HCT116 (cell line): ENCODE measurements around the gene ABI3. TPM values are rescaled to one million over a fixed set of nuclear protein-coding genes. Genes with fewer than 3 reads are reported as not detected.

Experiments
- ATAC-seq: fragments of 200-7000 bp; cut with Tn5 transposase; 2 replicates; pipeline ENCODE4 v1.9.1; 2020; ENCODE audit warnings: mild to moderate bottlenecking, moderate library complexity
- BruUV-seq: library from RNA; stranded (reverse); fragments of 400-500 nt; replicated peaks from 2 replicates; lab custom pipeline; 2021; lab: Mats Ljungman, UMichigan
- CTCF ChIA-PET: fragments of 300-600 bp; sonication (Branson Sonifier 250); formaldehyde crosslinking; loops from one replicate; lab custom pipeline; 2021; ENCODE audit warnings: antibody characterized with exemption; lab: Charles Lee
- POLR2A ChIA-PET: fragments of 300-600, 350-600 bp; sonication (Branson Sonifier 250); formaldehyde crosslinking; loops from one replicate; lab custom pipeline; 2021; ENCODE audit warnings: antibody characterized with exemption; lab: Charles Lee
- RAD21 ChIA-PET, 2 experiments: fragments of 300-600 bp; sonication (Branson Sonifier 250); formaldehyde crosslinking; loops; one replicate each; lab custom pipeline; 2023; ENCODE audit warnings: low total read pairs in 2 of 2; ENCODE audit not compliant: uncharacterized antibody in 2 of 2, unreplicated experiment in 2 of 2, low non-redundant PET in 1 of 2; lab: Charles Lee
- DNase-seq: peaks from one replicate; pipeline ENCODE4 v3.0.0-alpha.2; 2010; ENCODE audit warnings: low read depth, low spot score
- H2AFZ ChIP-seq: fragments of 200-600 bp; shearing (Covaris generic), sonication (generic); 2 replicates; pipeline ENCODE4 v1.6.1; 2017; ENCODE audit warnings: low read depth, mixed run types, mixed read lengths, antibody characterized with exemption, low read length; ENCODE audit not compliant: poor library complexity, severe bottlenecking
- H3K27ac ChIP-seq: 2 replicates; pipeline ENCODE4 v1.5.1; 2012; ENCODE audit warnings: low read depth, low read length
- H3K27me3 ChIP-seq: fragments of 200-600 bp; sonication (generic); 2 replicates; pipeline ENCODE4 v1.6.1; 2016; ENCODE audit warnings: mixed run types, low read length, mixed read lengths; ENCODE audit not compliant: insufficient read depth
- H3K36me3 ChIP-seq, 2 experiments: fragments of 200-500 bp in 1 of 2; fragments of 200-600 bp in 1 of 2; sonication (Bioruptor generic) in 1 of 2; sonication (generic) in 1 of 2; 2 replicates each; pipeline versions ENCODE4 v1.5.1 to v1.6.1; 2014 to 2016; ENCODE audit warnings: low read length in 2 of 2, inconsistent platforms in 1 of 2, mixed read lengths in 1 of 2, mixed run types in 1 of 2; ENCODE audit not compliant: insufficient read depth in 2 of 2, control insufficient read depth in 1 of 2
- H3K4me1 ChIP-seq, 2 experiments: fragments of 200-600 bp in 1 of 2; sonication (generic) in 1 of 2; 2 replicates each; pipeline versions ENCODE4 v1.5.1 to v1.6.1; 2012 to 2017; ENCODE audit warnings: low read length in 2 of 2, inconsistent platforms in 1 of 2, mild to moderate bottlenecking in 1 of 2, mixed read lengths in 1 of 2, mixed run types in 1 of 2, moderate library complexity in 1 of 2; ENCODE audit not compliant: insufficient read depth in 2 of 2, control insufficient read depth in 1 of 2
- H3K4me2 ChIP-seq: fragments of 200-600 bp; sonication (generic); 2 replicates; pipeline ENCODE4 v1.6.1; 2017; ENCODE audit warnings: mixed run types, low read length, mixed read lengths
- H3K4me3 ChIP-seq, 2 experiments: fragments of 200-600 bp in 1 of 2; sonication (generic) in 1 of 2; replicated peaks in 1 of 2; 2 replicates each; pipeline ENCODE4 v1.5.1; 2011 to 2016; ENCODE audit warnings: low read length in 2 of 2, control low read depth in 1 of 2, low read depth in 1 of 2, mild to moderate bottlenecking in 1 of 2, mixed read lengths in 1 of 2, mixed run types in 1 of 2
- H3K79me2 ChIP-seq: fragments of 200-600 bp; sonication (generic); 2 replicates; pipeline ENCODE4 v1.6.1; 2017; ENCODE audit warnings: mild to moderate bottlenecking, mixed run types, low read length, moderate library complexity, mixed read lengths; ENCODE audit not compliant: insufficient read depth
- H3K9ac ChIP-seq: fragments of 200-600 bp; sonication (generic); 2 replicates; pipeline ENCODE4 v1.6.1; 2016; ENCODE audit warnings: low read length, mixed read lengths
- H3K9me2 ChIP-seq: fragments of 200-600 bp; sonication (generic), shearing (Covaris generic); 2 replicates; pipeline ENCODE4 v1.6.1; 2017; ENCODE audit warnings: mixed run types, mild to moderate bottlenecking, moderate library complexity; ENCODE audit not compliant: insufficient read depth
- H3K9me3 ChIP-seq, 2 experiments: fragments of 200-500 bp in 1 of 2; fragments of 200-600 bp in 1 of 2; sonication (Bioruptor generic) in 1 of 2; sonication (generic) in 1 of 2; 2 replicates each; pipeline ENCODE4 v1.6.1; 2014 to 2017; ENCODE audit warnings: low read length in 2 of 2, mixed read lengths in 2 of 2, inconsistent platforms in 1 of 2, low read depth in 1 of 2, mild to moderate bottlenecking in 1 of 2, mixed run types in 1 of 2, moderate library complexity in 1 of 2; ENCODE audit not compliant: control insufficient read depth in 1 of 2, insufficient read depth in 1 of 2
- H4K20me1 ChIP-seq: fragments of 200-600 bp; sonication (generic), shearing (Covaris generic); 2 replicates; pipeline ENCODE4 v1.6.1; 2017; ENCODE audit warnings: mixed run types, mild to moderate bottlenecking, moderate library complexity; ENCODE audit not compliant: insufficient read depth
- CBX3 ChIP-seq: IDR thresholded peaks from 2 replicates; pipeline ENCODE4 v1.6.1; 2012; ENCODE audit warnings: low read depth
- CEBPB ChIP-seq: IDR thresholded peaks from 2 replicates; pipeline ENCODE4 v1.6.1; 2012; ENCODE audit warnings: low read depth
- CTCF ChIP-seq, 3 experiments: fragments of 200-600 bp in 1 of 3; sonication (generic) in 1 of 3; IDR thresholded peaks in 2 of 3; conservative IDR thresholded peaks in 1 of 3; 2 replicates each; pipeline ENCODE4 v1.5.1; 2012 to 2017; ENCODE audit warnings: low read depth in 2 of 3, low read length in 2 of 3, antibody characterized with exemption in 1 of 3, borderline replicate concordance in 1 of 3, control low read depth in 1 of 3, mild to moderate bottlenecking in 1 of 3, mixed read lengths in 1 of 3, mixed run types in 1 of 3, moderate library complexity in 1 of 3; ENCODE audit not compliant: insufficient read depth in 1 of 3
- POLR2A ChIP-seq: IDR thresholded peaks from 2 replicates; pipeline ENCODE4 v1.7.0; 2011; ENCODE audit warnings: borderline replicate concordance; ENCODE audit not compliant: insufficient read depth, insufficient read length; ENCODE audit errors: extremely low read depth
- POLR2AphosphoS5 ChIP-seq: IDR thresholded peaks from 2 replicates; pipeline ENCODE4 v1.6.1; 2011; ENCODE audit warnings: mild to moderate bottlenecking, low read depth, low read length, moderate library complexity
- REST ChIP-seq: IDR thresholded peaks from 2 replicates; pipeline ENCODE4 v1.6.1; 2012; ENCODE audit warnings: low read depth
- SIN3A ChIP-seq: IDR thresholded peaks from 2 replicates; pipeline ENCODE4 v1.6.1; 2012; ENCODE audit warnings: low read depth
- YY1 ChIP-seq: IDR thresholded peaks from 2 replicates; pipeline ENCODE4 v1.6.1; 2011; ENCODE audit warnings: low read length, low read depth, moderate library complexity, mild to moderate bottlenecking; ENCODE audit not compliant: insufficient replicate concordance; ENCODE audit errors: extremely low read depth
- ZBTB33 ChIP-seq: IDR thresholded peaks from 2 replicates; pipeline ENCODE4 v1.6.1; 2011; ENCODE audit warnings: mild to moderate bottlenecking, low read length, moderate library complexity; ENCODE audit not compliant: insufficient replicate concordance; ENCODE audit errors: extremely low read depth
- ZFX ChIP-seq: fragments of 450-650 bp; IDR thresholded peaks from 2 replicates; pipeline ENCODE4 v1.6.1; 2017
- intact Hi-C: fragments of 100-400 bp; cut with micrococcal nuclease; formaldehyde crosslinking; loops from 2 replicates; pipeline ENCODE4 v1.10.0; 2022
- total RNA-seq: library from RNA; stranded (reverse); gene quantifications from one replicate; pipeline ENCODE4 v1.2.1, GENCODE V29; 2021; ENCODE audit not compliant: unreplicated experiment

ABI3 gene
- total RNA-seq, 1 experiment from 2014 or later = 0.12 TPM

- no TSS peak for BruUV-seq
- H3K27me3 ChIP-seq = no peaks in the 10 kb centered on the region
- H2AFZ ChIP-seq = no peak overlapping the region
- CTCF ChIA-PET = interaction anchor here (0.9 to 4.2 kb wide), 3 partner anchors 65 to 420 kb away, joined by 3 to 25 read pairs (median 3); no protein-coding TSS in a partner anchor
- RAD21 ChIA-PET = no interaction called here
- no peaks in the 10 kb centered on the region for H4K20me1 ChIP-seq
- H3K4me2 ChIP-seq = no peak overlapping the region
- no peak overlapping the region for H3K4me3 ChIP-seq
- H3K9ac ChIP-seq = no peak overlapping the region
- intact Hi-C loops = loop anchor here (2.0 to 10.0 kb wide), 5 partner anchors 33 to 421 kb away; no protein-coding TSS in a partner anchor
- DNase-seq (no peak), ATAC-seq (no peak)
- H3K9me3 ChIP-seq = no peaks in the 10 kb centered on the region
- POLR2A ChIA-PET = no interaction called here
- H3K4me1 ChIP-seq = peaks cover 2 to 33% of the 10 kb centered on the region in 2 experiments; a peak in 3 of 4 replicates
- no peaks in the 10 kb centered on the region for H3K36me3 ChIP-seq
- no peaks in the 10 kb centered on the region for H3K79me2 ChIP-seq
- no peaks in the 10 kb centered on the region for H3K9me2 ChIP-seq
- H3K27ac ChIP-seq = no peak overlapping the region
- TF ChIP-seq SIN3A (no peak), ZFX (no peak), REST (no peak), CBX3 (no peak), CEBPB (no peak), POLR2AphosphoS5 (no peak), ZBTB33 (no peak), CTCF (IDR thresholded peaks at IDR 0.05 in 2 of 3, conservative IDR thresholded peaks at IDR 0.05 in 1 of 3; ENCODE audit: borderline replicate concordance in 1 of 3, insufficient read depth in 1 of 3, low read depth in 2 of 3, low read length in 2 of 3) (no peak), POLR2A (no peak), YY1 (no peak)
Measured at GRCh38 chr17:49225554-49226236, 15.2 kb downstream of the ABI3 start.
